CD4-positive, alpha-beta T cell treated with Interleukin-6 for 4 hours (primary cell): Measurements from ENCODE around the gene SEMA4G.

Source experiments
- DNase-seq: peaks from one replicate; pipeline ENCODE4 v3.0.0-alpha.2; 2020; ENCODE audit warnings: mixed read lengths

SEMA4G gene

DNA sequence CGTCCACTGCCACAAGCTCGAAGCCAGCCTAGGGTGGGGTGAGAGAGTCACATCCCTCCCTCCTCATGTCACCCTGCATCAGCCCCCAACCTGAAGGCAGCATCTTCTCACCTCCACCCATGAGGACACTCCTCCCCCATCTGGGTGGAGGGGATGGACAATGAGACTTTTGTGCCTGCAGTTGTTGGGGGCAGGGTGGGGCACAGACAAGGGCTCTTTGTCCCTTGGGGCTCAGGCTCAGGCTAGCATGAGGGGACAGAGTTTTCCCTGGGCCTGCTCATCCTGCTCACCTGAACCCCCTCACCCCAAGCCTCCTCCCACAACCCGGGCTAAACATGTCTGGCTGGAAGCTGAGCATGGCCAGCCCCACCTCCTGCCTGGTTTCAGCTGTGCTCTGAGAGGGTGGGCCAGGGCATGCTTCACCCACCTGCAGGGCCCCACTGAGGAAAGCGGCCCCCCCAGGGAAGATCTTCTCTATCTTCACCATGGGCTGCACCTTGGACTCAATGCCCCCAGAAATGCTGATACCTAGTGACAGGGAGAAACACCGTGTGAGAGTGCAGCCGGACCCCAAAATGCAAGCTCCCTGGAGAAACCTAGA is 39.6 kb downstream of the SEMA4G start:
- DNase-seq: no peak

- no peak for DNase-seq
Measured at GRCh38 chr10:101010329-101010728, 41.0 kb downstream of the SEMA4G start.

- DNase-seq: no peak
Measured at GRCh38 chr10:101011517-101012423, 42.5 kb downstream of the SEMA4G start.

- DNase-seq: peak; percentile 84
Measured at GRCh38 chr10:101012525-101013364, 43.4 kb downstream of the SEMA4G start.

- no peak for DNase-seq
Measured at GRCh38 chr10:101013365-101013825, 44.1 kb downstream of the SEMA4G start.

DNA sequence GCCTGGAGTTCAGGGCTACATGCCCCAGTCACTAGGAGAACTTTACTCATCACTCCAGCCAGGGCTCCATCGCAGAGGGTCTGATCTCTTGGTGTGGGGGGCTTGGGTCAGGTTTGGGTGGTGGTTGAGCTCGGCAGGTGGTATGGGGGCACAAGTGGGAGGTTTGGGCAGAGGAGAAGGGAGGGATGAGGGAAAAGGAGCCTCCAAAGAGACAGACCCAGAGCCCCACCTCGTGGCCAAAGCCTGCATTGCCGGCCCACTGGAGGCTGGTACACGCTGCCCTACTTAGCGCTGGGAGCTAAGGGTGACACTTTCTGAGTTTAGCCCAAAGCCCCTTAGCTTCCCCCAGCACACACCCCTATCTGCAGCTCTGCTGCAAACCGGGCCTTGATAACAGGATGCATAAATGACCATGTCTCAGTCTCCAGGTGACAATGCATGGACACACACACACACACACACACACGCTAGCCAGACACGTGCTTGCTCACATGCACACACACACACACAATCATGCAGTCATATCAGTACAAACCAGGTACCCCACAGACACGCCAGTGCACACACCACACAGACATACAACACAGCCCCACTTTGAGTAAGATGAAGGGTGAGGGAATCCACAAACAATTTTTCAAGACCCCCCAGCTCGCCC is 45.1 kb downstream of the SEMA4G start:
- peak; percentile 83 for DNase-seq

GRCh38 chr10:101014966-101015581 is 45.8 kb downstream of the SEMA4G start:
- DNase-seq: no peak

- DNase-seq: no peak
Measured at GRCh38 chr10:101015582-101015973, 46.3 kb downstream of the SEMA4G start.

GRCh38 chr10:101016814-101017213 is 47.5 kb downstream of the SEMA4G start:
- no peak for DNase-seq

GRCh38 chr10:101018118-101018599 is 48.9 kb downstream of the SEMA4G start:
- no peak for DNase-seq

- peak; percentile 79 for DNase-seq
Measured at GRCh38 chr10:101018600-101019439, 49.5 kb downstream of the SEMA4G start.
